ENCODE measurements around the gene ZNF436.
"Not testable (repeated sequence)": the region's sequence is repeated elsewhere in the genome, so short reads cannot be mapped to it uniquely, and the experiment has no call there.

ZNF436 gene

GRCh38 chr1:23389837-23390321 lies 20.2 kb upstream of the ZNF436 start:
- DNase-seq, result no peak

- DNase-seq, result no peak
These were observed 17.9 kb upstream of the ZNF436 start for GRCh38 chr1:23387494-23387893.

GRCh38 chr1:23385119-23385621 lies 15.5 kb upstream of the ZNF436 start:
- DNase-seq, result no peak

GRCh38 chr1:23384312-23385058 lies 14.8 kb upstream of the ZNF436 start:
- no peak for DNase-seq

- no peak for DNase-seq
These were observed 14.1 kb upstream of the ZNF436 start for GRCh38 chr1:23383577-23384311.

- no peak for DNase-seq
These were observed 11.7 kb upstream of the ZNF436 start for GRCh38 chr1:23381233-23381885.

GRCh38 chr1:23380719-23381118 lies 11.1 kb upstream of the ZNF436 start:
- DNase-seq, result no peak

- not testable (repeated sequence) for DNase-seq
These were observed 10.6 kb upstream of the ZNF436 start for GRCh38 chr1:23380236-23380635.

GRCh38 chr1:23376890-23377811 lies 7.5 kb upstream of the ZNF436 start:
- no peak for DNase-seq

- not testable (repeated sequence) for DNase-seq
These were observed 4.6 kb upstream of the ZNF436 start for GRCh38 chr1:23374079-23374735.

- DNase-seq, result no peak
These were observed 2.6 kb upstream of the ZNF436 start for GRCh38 chr1:23371987-23372880.

- DNase-seq, result no peak
These were observed 1.3 kb upstream of the ZNF436 start for GRCh38 chr1:23370709-23371584.

- no peak for DNase-seq
These were observed 683 bp upstream of the ZNF436 start for GRCh38 chr1:23370330-23370708.

GRCh38 chr1:23368562-23369334 lies 888 bp downstream of the ZNF436 start:
- peak; percentile 86 to 87 for DNase-seq

GRCh38 chr1:23367791-23368561 lies 1.7 kb downstream of the ZNF436 start:
- DNase-seq, result peak; percentile 99

GRCh38 chr1:23367451-23367790 lies 2.2 kb downstream of the ZNF436 start:
- no peak for DNase-seq

GRCh38 chr1:23366598-23366997 lies 3.0 kb downstream of the ZNF436 start:
- DNase-seq, result no peak

- DNase-seq, result no peak
These were observed 3.5 kb downstream of the ZNF436 start for GRCh38 chr1:23366146-23366545.

All from CD4-positive, alpha-beta T cell treated with Interleukin-1 beta for 1 hour (primary cell).